HEK293 (cell line): ENCODE data around the gene ZNF32.

ENCODE experiments used
- CTCF ChIP-seq: fragments of 450-650 bp; formaldehyde crosslinking; IDR thresholded peaks from 2 replicates; pipeline ENCODE4 v1.5.1; 2016; ENCODE audit warnings: missing biosample characterization, missing genetic modification characterization
- TCF7L2 ChIP-seq: IDR thresholded peaks from 2 replicates; pipeline ENCODE4 v1.6.1; 2011; ENCODE audit warnings: low read depth, mild to moderate bottlenecking, inconsistent platforms, low read length, moderate library complexity, borderline replicate concordance
- YY1 ChIP-seq: fragments of 450-650 bp; formaldehyde crosslinking; IDR thresholded peaks from 2 replicates; pipeline ENCODE4 v1.5.1; 2018; ENCODE audit warnings: missing biosample characterization, missing genetic modification characterization
- ZBTB10 ChIP-seq: fragments of 450-650 bp; formaldehyde crosslinking; IDR thresholded peaks from 2 replicates; pipeline ENCODE4 v1.5.1; 2016; ENCODE audit warnings: missing biosample characterization, missing genetic modification characterization
- ZNF138 ChIP-seq: fragments of 450-650 bp; formaldehyde crosslinking; IDR thresholded peaks from 2 replicates; pipeline ENCODE4 v1.5.1; 2016; ENCODE audit warnings: missing biosample characterization, missing genetic modification characterization, borderline replicate concordance
- ZNF274 ChIP-seq, 2 experiments: fragments of 200-500 bp in 1 of 2; fragments of 450-650 bp in 1 of 2; sonication (Bioruptor generic) in 1 of 2; formaldehyde crosslinking in 1 of 2; IDR thresholded peaks; 2 replicates each; pipeline versions ENCODE4 v1.5.1 to v1.6.1; 2014 to 2016; ENCODE audit warnings: borderline replicate concordance in 1 of 2, inconsistent platforms in 1 of 2, low read length in 1 of 2, missing biosample characterization in 1 of 2, missing genetic modification characterization in 1 of 2
- TF ChIP-seq, protein P1 (sequence below): fragments of 450-650 bp; formaldehyde crosslinking; optimal IDR thresholded peaks from 2 replicates; pipeline ENCODE3; 2016; ENCODE audit warnings: missing biosample characterization, mild to moderate bottlenecking, missing genetic modification characterization

GRCh38 chr10:43689955-43690771 is 41.5 kb upstream of the ZNF32 start:
- TF ChIP-seq YY1 (tag by site-specific recombination) = 0 out of 2 replicates have a peak, but pooled peaks have one; percentile 40
- no peak; the same call in 1 of the 2 replicates for TF ChIP-seq ZBTB10
- peak; percentile 91 for TF ChIP-seq CTCF
- no peak for TF ChIP-seq ZNF274 (IDR thresholded peaks at IDR 0.05; ENCODE audit: low read length)
- no peak for TF ChIP-seq ZNF274 (tag by site-specific recombination; IDR thresholded peaks at IDR 0.05; ENCODE audit: borderline replicate concordance)
- TF ChIP-seq TCF7L2 = no peak
- no peak for TF ChIP-seq ZNF138 (tag by site-specific recombination)
- TF ChIP-seq, protein P1, sequence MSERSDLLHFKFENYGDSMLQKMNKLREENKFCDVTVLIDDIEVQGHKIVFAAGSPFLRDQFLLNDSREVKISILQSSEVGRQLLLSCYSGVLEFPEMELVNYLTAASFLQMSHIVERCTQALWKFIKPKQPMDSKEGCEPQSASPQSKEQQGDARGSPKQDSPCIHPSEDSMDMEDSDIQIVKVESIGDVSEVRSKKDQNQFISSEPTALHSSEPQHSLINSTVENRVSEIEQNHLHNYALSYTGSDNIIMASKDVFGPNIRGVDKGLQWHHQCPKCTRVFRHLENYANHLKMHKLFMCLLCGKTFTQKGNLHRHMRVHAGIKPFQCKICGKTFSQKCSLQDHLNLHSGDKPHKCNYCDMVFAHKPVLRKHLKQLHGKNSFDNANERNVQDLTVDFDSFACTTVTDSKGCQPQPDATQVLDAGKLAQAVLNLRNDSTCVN (tag by site-specific recombination) = peak; percentile 91
